Loucy (cell line): ENCODE results near the gene DLX1.

Experiments
- H2AFZ ChIP-seq: fragments of 200-600 bp; sonication (generic); 2 replicates; pipeline ENCODE4 v1.6.0; 2016; ENCODE audit warnings: antibody characterized with exemption, mild to moderate bottlenecking, low read length, moderate library complexity
- H3F3A ChIP-seq: fragments of 200-600 bp; 2 replicates; pipeline ENCODE4 v1.6.0; 2016; ENCODE audit warnings: antibody characterized with exemption, low read depth, mild to moderate bottlenecking
- H3K27me3 ChIP-seq: fragments of 200-600 bp; sonication (generic); 2 replicates; pipeline ENCODE4 v1.6.1; 2014; ENCODE audit warnings: low read length, mild to moderate bottlenecking; ENCODE audit not compliant: insufficient read depth, poor library complexity, severe bottlenecking
- H3K36me3 ChIP-seq: fragments of 200-600 bp; sonication (generic); 2 replicates; pipeline ENCODE4 v1.6.1; 2016; ENCODE audit warnings: low read length; ENCODE audit not compliant: insufficient read depth
- H3K4me1 ChIP-seq: fragments of 200-600 bp; sonication (generic); 2 replicates; pipeline ENCODE4 v1.5.1; 2014; ENCODE audit warnings: low read length, mild to moderate bottlenecking; ENCODE audit not compliant: insufficient read depth, poor library complexity, severe bottlenecking
- H3K4me2 ChIP-seq: fragments of 200-600 bp; sonication (generic); 2 replicates; pipeline ENCODE4 v1.6.0; 2014; ENCODE audit warnings: antibody characterized with exemption, low read length, low read depth, mild to moderate bottlenecking; ENCODE audit not compliant: poor library complexity, severe bottlenecking
- H3K4me3 ChIP-seq: fragments of 200-600 bp; sonication (generic); 2 replicates; pipeline ENCODE4 v1.5.1; 2014; ENCODE audit warnings: low read length, mild to moderate bottlenecking, mixed read lengths; ENCODE audit not compliant: poor library complexity, severe bottlenecking
- H3K79me2 ChIP-seq: fragments of 200-600 bp; sonication (generic); 2 replicates; pipeline ENCODE4 v1.6.1; 2014; ENCODE audit warnings: low read length; ENCODE audit not compliant: insufficient read depth
- H3K9ac ChIP-seq: fragments of 200-600 bp; sonication (generic); 2 replicates; pipeline ENCODE4 v1.6.0; 2014; ENCODE audit warnings: mild to moderate bottlenecking, low read depth, low read length, moderate library complexity; ENCODE audit not compliant: poor library complexity, severe bottlenecking
- H3K9me2 ChIP-seq: fragments of 200-600 bp; sonication (generic); replicated peaks from 2 replicates; pipeline ENCODE4 v1.6.1; 2016; ENCODE audit warnings: low read depth, low read length, mixed read lengths
- H3K9me3 ChIP-seq: fragments of 200-600 bp; sonication (generic); 2 replicates; pipeline ENCODE4 v1.6.1; 2014; ENCODE audit warnings: mild to moderate bottlenecking, antibody characterized with exemption, low read length, low read depth; ENCODE audit not compliant: insufficient read depth
- H4K20me1 ChIP-seq: fragments of 200-600 bp; sonication (generic); 2 replicates; pipeline ENCODE4 v1.6.0; 2014; ENCODE audit warnings: antibody characterized with exemption, low read length, mild to moderate bottlenecking; ENCODE audit not compliant: insufficient read depth, poor library complexity, severe bottlenecking
- EZH2phosphoT487 ChIP-seq: fragments of 200-600 bp; IDR thresholded peaks from 2 replicates; pipeline ENCODE4 v1.6.1; 2018; ENCODE audit warnings: antibody characterized with exemption, mild to moderate bottlenecking, moderate library complexity, borderline replicate concordance
- TF ChIP-seq, protein P1 (sequence below): fragments of 200-600 bp; sonication (generic); conservative IDR thresholded peaks from 2 replicates; pipeline ENCODE4 v1.5.1; 2014; ENCODE audit warnings: mild to moderate bottlenecking, antibody characterized with exemption, low read length

The DLX1 gene

DNA sequence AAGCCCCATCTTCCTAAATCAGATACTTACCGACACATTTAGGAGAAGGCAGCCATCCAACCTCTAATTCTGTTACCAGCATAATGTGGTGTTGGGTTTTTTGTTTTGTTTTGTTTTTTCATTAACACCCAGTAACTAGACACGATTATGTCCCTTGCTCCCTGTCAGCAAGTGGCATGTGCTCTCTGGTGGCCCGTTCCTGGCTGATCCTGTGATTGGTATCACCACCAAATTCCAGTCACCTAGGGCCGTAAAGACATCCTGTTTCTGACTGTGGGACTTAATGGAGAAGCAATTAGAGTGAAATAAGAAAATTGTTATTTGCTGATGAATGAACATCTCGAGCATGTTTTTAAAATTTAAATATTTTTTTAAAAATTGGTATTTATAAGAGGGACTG, 5.9 kb upstream of the DLX1 start:
- Histone ChIP-seq H2AFZ (no peak overlapping the region), H3F3A (no peaks in the 10 kb centered on the region), H3K36me3 (no peaks in the 10 kb centered on the region), H3K4me1 (peaks cover 9% of the 10 kb centered on the region), H3K9ac (no peak overlapping the region), H3K9me2 (no peaks in the 10 kb centered on the region), H3K27me3 (no peaks in the 10 kb centered on the region), H3K9me3 (no peaks in the 10 kb centered on the region), H3K79me2 (no peaks in the 10 kb centered on the region), H3K4me3 (no peak overlapping the region), H4K20me1 (no peaks in the 10 kb centered on the region), H3K4me2 (no peak overlapping the region)
- TF ChIP-seq EZH2phosphoT487 = no peak
- TF ChIP-seq, protein P1, sequence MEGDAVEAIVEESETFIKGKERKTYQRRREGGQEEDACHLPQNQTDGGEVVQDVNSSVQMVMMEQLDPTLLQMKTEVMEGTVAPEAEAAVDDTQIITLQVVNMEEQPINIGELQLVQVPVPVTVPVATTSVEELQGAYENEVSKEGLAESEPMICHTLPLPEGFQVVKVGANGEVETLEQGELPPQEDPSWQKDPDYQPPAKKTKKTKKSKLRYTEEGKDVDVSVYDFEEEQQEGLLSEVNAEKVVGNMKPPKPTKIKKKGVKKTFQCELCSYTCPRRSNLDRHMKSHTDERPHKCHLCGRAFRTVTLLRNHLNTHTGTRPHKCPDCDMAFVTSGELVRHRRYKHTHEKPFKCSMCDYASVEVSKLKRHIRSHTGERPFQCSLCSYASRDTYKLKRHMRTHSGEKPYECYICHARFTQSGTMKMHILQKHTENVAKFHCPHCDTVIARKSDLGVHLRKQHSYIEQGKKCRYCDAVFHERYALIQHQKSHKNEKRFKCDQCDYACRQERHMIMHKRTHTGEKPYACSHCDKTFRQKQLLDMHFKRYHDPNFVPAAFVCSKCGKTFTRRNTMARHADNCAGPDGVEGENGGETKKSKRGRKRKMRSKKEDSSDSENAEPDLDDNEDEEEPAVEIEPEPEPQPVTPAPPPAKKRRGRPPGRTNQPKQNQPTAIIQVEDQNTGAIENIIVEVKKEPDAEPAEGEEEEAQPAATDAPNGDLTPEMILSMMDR = no peak

DNA sequence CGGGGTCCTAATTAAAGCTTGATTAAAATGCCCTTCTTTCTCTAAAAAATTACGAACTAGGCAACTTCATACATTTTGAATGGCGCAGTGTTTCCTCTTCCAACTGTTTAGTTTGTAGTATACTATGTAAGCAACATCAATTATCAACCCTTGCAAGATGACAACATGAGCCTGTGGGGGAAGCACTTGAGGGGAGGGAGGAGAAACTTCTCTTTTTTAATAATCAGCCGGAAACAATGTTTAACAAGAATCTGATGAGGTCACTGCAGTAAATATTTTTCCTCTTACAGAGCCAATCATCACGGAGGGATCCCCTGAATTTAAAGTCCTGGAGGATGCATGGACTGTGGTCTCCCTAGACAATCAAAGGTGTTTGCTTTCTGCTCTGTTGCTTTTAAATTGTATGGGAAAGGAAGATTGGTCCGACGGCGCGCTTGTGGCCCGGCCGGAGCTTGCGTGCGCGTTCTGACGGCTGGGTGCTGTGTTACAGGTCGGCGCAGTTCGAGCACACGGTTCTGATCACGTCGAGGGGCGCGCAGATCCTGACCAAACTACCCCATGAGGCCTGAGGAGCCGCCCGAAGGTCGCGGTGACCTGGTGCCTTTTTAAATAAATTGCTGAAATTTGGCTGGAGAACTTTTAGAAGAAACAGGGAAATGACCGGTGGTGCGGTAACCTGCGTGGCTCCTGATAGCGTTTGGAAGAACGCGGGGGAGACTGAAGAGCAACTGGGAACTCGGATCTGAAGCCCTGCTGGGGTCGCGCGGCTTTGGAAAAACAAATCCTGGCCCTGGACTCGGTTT, 5.3 kb upstream of the DLX1 start:
- no peaks in the 10 kb centered on the region for H3K27me3 ChIP-seq
- H3K9me3 ChIP-seq = no peaks in the 10 kb centered on the region
- no peaks in the 10 kb centered on the region for H4K20me1 ChIP-seq
- H3K36me3 ChIP-seq = no peaks in the 10 kb centered on the region
- H2AFZ ChIP-seq = no peak overlapping the region
- H3K4me3 ChIP-seq = no peak overlapping the region
- H3K9ac ChIP-seq = no peak overlapping the region
- no peaks in the 10 kb centered on the region for H3K9me2 ChIP-seq
- H3K4me2 ChIP-seq = no peak overlapping the region
- H3F3A ChIP-seq = no peaks in the 10 kb centered on the region
- H3K79me2 ChIP-seq = no peaks in the 10 kb centered on the region
- no peak for TF ChIP-seq EZH2phosphoT487
- TF ChIP-seq, protein P1 = no peak
- peaks cover 9% of the 10 kb centered on the region for H3K4me1 ChIP-seq

DNA sequence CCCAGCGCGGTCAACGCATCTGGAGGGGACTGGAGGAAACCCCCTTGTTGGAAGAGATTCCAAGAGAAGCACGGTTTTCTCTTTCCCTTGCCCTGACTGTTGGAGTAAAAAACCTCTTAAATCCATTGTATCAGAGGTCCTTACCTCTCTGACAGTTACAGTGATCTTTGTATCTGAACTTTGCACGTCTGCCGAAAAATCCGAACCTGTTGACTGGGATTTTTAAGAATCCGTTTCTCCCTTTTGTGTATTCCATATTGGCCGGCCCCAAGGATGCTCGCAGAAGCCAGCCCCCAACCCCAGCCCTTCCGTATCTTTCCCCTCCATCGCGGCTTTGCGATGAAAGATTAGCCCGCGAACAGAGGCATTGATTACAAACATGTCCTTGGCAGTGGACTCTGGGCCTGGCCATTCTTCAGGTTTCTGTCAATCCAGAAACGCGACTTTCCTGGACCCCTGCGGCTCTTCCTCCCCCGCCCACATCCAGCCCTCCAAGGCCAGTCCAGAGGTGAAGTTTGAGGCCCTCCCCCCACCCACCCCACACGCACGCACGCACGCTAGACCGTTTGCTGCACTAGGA, 4.6 kb upstream of the DLX1 start:
- H3K4me1 ChIP-seq = peaks cover 9% of the 10 kb centered on the region
- H4K20me1 ChIP-seq = no peaks in the 10 kb centered on the region
- H2AFZ ChIP-seq = no peak overlapping the region
- H3K36me3 ChIP-seq = no peaks in the 10 kb centered on the region
- no peaks in the 10 kb centered on the region for H3K9me2 ChIP-seq
- H3K9ac ChIP-seq = no peak overlapping the region
- H3K9me3 ChIP-seq = no peaks in the 10 kb centered on the region
- H3K4me3 ChIP-seq = no peak overlapping the region
- H3K79me2 ChIP-seq = no peaks in the 10 kb centered on the region
- no peak for TF ChIP-seq EZH2phosphoT487
- TF ChIP-seq, protein P1 = no peak
- no peaks in the 10 kb centered on the region for H3K27me3 ChIP-seq
- H3K4me2 ChIP-seq = no peak overlapping the region
- H3F3A ChIP-seq = no peaks in the 10 kb centered on the region
